Mesodermal cell (in vitro differentiated cells): Measurements from ENCODE around the gene HNRNPF.
"Not testable (repeated sequence)": the region's sequence is repeated elsewhere in the genome, so short reads cannot be mapped to it uniquely, and the experiment has no call there.

Experiments
- H3K27ac ChIP-seq: 2 replicates; pipeline ENCODE4 v1.7.0; 2013; ENCODE audit warnings: mild to moderate bottlenecking, low read depth, low read length, moderate library complexity; ENCODE audit not compliant: severe bottlenecking
- H3K36me3 ChIP-seq: 2 replicates; pipeline ENCODE4 v1.7.1; 2013; ENCODE audit warnings: mild to moderate bottlenecking, low read length, moderate library complexity; ENCODE audit not compliant: control insufficient read depth, insufficient read depth
- H3K4me1 ChIP-seq: one replicate; pipeline ENCODE4 v1.7.1; 2013; ENCODE audit warnings: mild to moderate bottlenecking, low read length; ENCODE audit not compliant: insufficient read depth, control insufficient read depth, poor library complexity, severe bottlenecking
- H3K4me3 ChIP-seq: 2 replicates; pipeline ENCODE4 v1.7.0; 2013; ENCODE audit warnings: low read length, control low read depth, mild to moderate bottlenecking; ENCODE audit not compliant: insufficient read depth, poor library complexity, severe bottlenecking; ENCODE audit errors: extremely low read depth
- H3K9me3 ChIP-seq: 2 replicates; pipeline ENCODE4 v1.7.1; 2013; ENCODE audit warnings: mild to moderate bottlenecking, low read length, moderate library complexity; ENCODE audit not compliant: control insufficient read depth
- WGBS, 2 experiments: methylation state at CpG; one replicate each; pipeline ENCODE4 v1.1.5; 2013; ENCODE audit warnings: missing lambda C conversion rate in 2 of 2; ENCODE audit not compliant: insufficient coverage in 2 of 2; 5-methylcytosine and 5-hydroxymethylcytosine counted together

Gene HNRNPF

DNA sequence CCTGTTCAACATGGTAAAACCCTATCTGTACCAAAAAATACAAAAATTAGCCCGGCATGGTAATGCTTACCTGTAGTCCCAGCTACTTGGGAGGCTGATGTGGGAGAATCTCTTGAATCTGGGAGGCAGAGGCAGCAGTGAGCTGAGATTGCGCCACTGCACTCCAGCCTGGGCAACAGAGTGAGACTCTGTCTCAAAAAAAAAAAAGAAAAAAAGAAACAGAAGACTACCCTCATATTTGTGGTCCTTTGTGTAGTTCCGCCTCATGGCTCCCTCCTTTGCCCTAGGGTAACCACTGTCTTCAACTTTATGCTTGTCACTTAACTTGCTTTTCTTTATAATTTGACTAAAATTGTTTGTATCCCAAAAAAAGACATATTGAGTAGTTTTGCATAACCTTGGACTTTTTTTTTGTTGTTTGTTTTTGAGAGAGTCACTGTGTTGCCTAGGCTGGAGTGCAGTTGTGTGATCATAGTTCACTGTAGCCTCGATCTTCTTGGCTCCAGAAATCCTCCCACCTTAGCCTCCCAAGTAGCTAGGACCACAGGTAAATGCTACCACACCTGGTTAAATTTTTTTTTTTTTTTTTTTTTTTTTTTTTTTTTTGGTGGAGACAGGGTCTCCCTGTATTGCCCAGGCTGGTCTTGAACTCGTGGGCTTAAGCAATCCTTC is 31.6 kb upstream of the HNRNPF start:
- H3K9me3 ChIP-seq: no peaks in the 10 kb centered on the region
- 96 to 100% methylated on average over 2 of the region's 5 CpGs for WGBS, 2 experiments
- H3K36me3 ChIP-seq: no peaks in the 10 kb centered on the region
- no peak overlapping the region for H3K27ac ChIP-seq
- H3K4me3 ChIP-seq: no peak overlapping the region
- no peaks in the 10 kb centered on the region for H3K4me1 ChIP-seq

DNA sequence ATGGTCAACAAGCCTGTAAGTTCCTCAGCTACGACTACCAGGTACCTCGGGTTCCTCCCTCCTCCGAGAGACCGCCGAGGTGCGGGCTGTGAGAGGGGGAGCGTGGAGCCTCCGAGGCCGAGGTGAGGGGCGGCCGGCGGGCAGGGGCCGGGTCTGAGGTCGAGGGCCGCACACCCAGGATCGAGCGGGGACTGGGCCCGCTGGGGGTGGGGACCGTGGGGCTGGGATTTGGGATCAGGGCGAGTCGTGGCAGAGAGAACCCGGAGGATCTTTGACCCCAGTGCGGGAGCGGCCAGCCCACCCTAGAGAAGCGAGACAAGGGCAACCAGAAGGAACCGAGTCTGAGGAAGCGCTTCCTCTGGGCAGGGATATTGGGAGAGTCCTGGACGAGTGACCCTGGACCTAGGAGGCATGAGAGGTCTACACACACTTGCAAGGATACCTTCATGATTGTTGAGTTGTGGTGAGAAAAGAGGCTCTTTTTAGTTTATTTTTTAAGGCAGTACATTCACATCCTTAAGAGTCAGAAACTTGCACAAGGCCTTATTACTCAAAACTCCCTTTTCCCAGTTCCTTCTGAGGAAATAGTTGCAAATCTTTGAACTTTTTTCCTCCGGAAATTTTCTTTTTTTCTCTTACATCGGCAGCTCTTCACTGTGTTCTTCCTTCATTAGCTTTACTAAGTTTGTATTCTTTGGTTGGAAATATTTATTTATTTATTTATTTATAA is 28.3 kb upstream of the HNRNPF start:
- Histone ChIP-seq H3K4me3 (peak overlapping the region; percentile 65), H3K27ac (peak overlapping the region; percentile 98), H3K4me1 (no peaks in the 10 kb centered on the region), H3K36me3 (no peaks in the 10 kb centered on the region), H3K9me3 (no peaks in the 10 kb centered on the region)
- WGBS, 2 experiments: 1 to 15% methylated on average over 12 to 14 of the region's 30 CpGs

DNA sequence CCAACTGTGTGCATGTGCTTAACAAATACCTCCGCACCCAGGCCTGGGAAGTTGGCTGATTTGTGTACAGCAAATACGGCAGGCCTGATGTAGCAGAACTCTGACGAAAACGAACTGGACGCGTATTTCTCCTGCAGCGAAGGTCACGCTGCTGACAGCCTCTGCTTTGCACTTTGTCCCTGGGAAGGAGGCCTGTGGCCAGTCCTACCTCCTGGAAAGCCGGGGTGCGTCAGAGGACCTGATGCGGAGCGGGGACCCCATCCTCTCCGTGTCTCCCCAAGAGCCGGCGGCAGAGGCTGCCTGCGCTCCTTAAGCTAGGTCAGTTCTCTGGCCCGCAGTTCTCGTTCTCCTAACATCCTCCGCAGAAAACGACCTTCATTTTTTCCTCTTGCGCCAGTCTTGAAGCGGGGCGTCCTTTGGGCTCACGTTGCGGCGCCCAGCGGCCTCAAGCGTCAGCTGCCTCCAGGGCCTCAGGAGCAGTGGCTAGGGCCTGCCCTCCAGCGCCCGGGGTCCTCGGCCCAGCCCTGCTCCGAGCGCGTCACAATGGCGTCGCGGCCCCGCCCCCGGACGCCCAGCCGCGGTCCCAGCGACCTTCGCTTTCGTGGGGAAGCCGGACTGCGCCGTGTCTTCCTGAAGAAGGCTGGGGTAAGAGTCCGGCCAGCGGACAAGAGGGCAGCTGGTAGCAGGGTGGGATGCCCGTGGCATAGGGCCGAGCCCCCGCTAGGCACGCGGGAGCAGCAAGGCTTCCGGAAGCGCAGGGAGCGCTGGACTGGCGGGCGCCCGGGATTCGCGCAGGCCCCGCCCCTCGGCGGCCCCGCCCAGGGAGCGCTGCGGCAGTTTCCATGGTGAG is 27.5 kb upstream of the HNRNPF start, which contains the start of gene ZNF487:
ZNF487 (plus strand) TSS at position 821 of the 850 bp plus-strand sequence. CDS start 38,703 bp downstream, outside the sequence.
- H3K27ac ChIP-seq: peak within 1 kb of the TSS; percentile 98
- no peaks in the 10 kb centered on the region for H3K4me1 ChIP-seq
- peak within 1 kb of the TSS; percentile 65 for H3K4me3 ChIP-seq
- no peaks in the 10 kb centered on the region for H3K9me3 ChIP-seq
- WGBS, 2 experiments: 8 to 13% methylated on average over 42 to 43 of the region's 69 CpGs
- no peaks in the 10 kb centered on the region for H3K36me3 ChIP-seq

DNA sequence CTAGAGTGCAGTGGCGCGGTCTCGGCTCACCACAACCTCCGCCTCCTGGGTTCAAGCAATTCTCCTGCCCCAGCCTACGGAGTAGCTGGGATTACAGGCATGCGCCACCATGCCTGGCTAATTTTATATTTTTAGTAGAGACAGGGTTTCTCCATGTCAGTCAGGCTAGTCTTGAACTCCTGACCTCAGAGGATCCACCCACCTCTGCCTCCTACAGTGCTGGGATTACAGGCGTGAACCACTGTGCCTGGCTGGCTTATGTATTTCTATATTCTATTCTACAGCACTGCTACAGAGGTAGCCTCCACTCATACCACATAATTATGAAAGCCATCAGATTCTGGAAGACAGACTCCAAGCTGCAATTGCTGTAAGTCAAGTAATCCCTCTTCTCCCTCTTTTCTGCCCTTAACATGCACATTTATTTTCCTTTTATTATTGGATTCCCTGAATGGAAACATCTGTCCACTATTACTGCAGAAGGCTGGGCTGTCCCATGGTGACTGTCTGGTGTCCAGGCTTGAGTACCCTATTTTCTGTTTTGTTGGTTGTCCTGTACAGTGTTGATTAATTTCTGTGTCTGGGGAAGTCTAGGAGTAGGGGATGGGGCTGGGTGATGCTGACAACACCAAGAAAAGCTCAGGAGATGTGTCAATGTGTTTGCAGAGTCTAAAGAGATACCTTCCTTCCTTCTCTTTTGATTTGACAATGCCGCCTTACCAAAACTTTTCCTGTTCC is 22.1 kb upstream of the HNRNPF start:
- Histone ChIP-seq H3K27ac (no peak overlapping the region), H3K36me3 (no peaks in the 10 kb centered on the region), H3K4me3 (no peak overlapping the region), H3K4me1 (no peaks in the 10 kb centered on the region), H3K9me3 (no peaks in the 10 kb centered on the region)
- WGBS, 2 experiments: 95 to 100% methylated on average over 1 to 6 of the region's 8 CpGs

DNA sequence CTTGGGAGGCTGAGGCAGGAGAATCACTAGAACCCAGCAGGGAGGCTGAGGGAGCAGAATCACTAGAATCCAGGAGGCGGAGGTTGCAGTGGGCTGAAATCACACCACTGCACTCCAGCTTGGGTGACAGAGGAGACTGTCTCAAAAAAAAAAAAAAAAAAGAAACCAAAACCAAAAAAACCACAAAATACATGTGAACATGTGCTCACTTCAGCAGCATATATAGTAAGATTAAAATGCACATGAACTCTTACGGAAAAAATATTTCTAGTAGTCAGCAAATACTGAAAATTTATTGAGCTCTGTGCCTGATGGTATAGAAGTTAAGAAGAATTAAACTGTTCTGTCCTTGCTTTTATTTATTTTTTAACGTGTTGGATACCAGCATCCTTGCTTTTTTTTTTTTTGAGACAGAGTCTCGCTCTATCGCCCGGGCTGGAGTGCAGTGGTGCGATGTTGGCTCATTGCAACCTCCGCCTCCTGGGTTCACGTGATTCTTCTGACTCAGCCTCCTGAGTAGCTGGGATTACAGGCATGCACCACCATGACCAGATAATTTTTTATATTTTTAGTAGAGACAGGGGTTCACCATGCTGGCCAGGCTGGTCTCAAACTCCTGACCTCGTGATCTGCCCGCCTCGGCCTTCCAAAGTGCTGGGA is 18.3 kb upstream of the HNRNPF start:
- H3K9me3 ChIP-seq: no peaks in the 10 kb centered on the region
- H3K4me1 ChIP-seq: no peaks in the 10 kb centered on the region
- no peak overlapping the region for H3K4me3 ChIP-seq
- WGBS, 2 experiments: 89 to 100% methylated on average over 7 of the region's 12 CpGs
- H3K27ac ChIP-seq: no peak overlapping the region
- no peaks in the 10 kb centered on the region for H3K36me3 ChIP-seq

DNA sequence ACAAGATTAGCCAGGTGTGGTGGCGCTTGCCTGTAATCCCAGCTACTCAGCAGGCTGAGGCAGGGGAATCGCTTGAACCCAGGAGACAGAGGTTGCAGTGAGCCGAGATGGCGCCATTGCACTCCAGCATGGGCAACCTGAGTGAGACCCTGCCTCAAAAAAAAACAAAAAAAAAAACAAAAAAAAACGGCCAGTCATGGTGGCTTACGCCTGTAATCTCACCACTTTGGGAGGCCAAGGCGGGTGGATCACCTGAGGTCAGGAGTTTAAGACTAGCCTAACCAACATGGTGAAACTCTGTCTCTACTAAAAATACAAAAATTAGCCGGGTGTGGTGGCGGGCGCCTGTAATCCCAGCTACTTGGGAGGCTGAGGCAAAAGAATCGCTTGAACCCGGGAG is 17.5 kb upstream of the HNRNPF start:
- H3K36me3 ChIP-seq: not testable (repeated sequence)

DNA sequence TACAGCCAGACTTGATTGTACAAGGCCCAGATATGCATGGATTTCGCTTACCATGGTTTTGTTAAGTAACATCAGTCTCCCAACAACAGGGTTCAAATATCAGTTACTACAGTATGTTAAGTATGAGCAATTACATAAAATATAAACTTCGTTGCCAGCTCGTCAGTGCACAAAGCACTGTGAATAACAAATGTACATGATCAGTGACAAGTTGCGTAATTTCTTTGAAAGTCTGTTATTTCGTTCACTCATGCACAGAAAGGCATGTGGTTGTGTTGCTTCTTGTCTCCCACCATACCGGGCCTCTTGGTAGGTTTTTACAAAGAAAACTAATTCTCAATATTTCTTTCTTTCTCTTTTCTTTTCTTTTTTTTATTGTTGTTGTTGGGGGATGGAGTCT is 15.4 kb upstream of the HNRNPF start:
- WGBS, 2 experiments: 92 to 100% methylated on average over 3 to 4 of the region's 6 CpGs
- Histone ChIP-seq H3K4me3 (no peak overlapping the region), H3K4me1 (no peaks in the 10 kb centered on the region), H3K36me3 (no peaks in the 10 kb centered on the region), H3K27ac (no peak overlapping the region), H3K9me3 (peaks cover 7% of the 10 kb centered on the region)

More for the DNA sequence above, 17.5 kb upstream of the HNRNPF start:
- H3K9me3 ChIP-seq, H3K4me3 ChIP-seq, H3K27ac ChIP-seq, H3K4me1 ChIP-seq: not testable (repeated sequence)
- WGBS, 2 experiments: 94 to 96% methylated on average over 7 to 8 of the region's 12 CpGs

DNA sequence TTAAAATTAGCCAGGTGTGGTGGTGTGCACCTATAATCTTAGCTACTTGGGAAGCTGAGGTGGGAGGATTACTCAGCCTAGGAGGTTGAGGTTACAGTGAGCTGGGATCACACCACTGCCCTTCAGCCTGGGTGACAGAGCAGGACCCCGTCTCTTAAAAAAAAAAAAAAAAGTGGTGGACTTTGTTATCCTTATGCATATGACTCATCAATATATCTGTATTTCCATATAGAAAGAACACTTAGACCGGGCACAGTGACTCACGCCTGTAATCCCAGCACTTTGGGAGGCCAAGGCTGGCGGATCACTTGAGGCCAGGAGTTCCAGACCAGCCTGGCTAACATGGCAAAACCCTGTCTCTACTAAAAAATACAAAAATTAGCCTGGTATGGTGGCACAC is 13.0 kb upstream of the HNRNPF start:
- H3K9me3 ChIP-seq, H3K4me3 ChIP-seq, H3K36me3 ChIP-seq, H3K27ac ChIP-seq, H3K4me1 ChIP-seq: not testable (repeated sequence)
- WGBS, 2 experiments: 84 to 100% methylated on average over 2 to 3 of the region's 4 CpGs

DNA sequence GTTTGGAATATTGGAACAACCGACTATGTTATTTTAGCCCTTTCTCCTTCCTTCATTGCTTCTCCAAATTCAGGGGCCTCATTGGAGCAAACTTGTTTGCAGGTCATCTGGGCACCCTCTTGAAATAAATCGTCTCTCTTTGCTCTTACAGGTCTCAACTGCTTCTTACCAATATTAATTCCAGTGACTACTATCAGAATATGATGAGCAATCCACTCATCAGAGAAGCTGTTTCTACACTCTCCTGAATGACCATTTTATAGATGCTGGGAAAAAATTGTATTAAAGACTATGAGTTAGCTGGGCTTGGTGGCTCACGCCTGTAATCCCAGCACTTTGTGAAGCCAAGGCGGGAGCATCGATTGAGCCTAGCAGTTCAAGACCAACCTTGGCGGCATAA is 12.5 kb upstream of the HNRNPF start:
- no peaks in the 10 kb centered on the region for H3K36me3 ChIP-seq
- no peak overlapping the region for H3K27ac ChIP-seq
- WGBS, 2 experiments: 85 to 100% methylated on average over 6 of the region's 6 CpGs
- H3K9me3 ChIP-seq: peaks cover 7% of the 10 kb centered on the region
- H3K4me1 ChIP-seq: no peaks in the 10 kb centered on the region
- no peak overlapping the region for H3K4me3 ChIP-seq

DNA sequence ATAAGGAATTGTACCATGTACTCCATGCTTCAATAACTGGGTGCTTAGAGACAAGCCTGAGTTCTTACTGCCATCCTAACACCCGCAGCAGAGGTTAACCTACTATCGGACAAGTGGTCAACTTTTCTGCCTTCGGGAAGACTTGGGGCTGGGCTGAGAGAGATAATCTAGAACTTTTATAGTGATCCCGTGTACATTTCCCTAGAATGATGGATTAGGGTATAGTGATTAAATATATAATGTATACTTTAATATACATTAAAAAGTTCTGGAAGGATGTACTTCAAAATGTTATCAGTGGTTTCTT is 12.2 kb upstream of the HNRNPF start:
- no peak overlapping the region for H3K27ac ChIP-seq
- H3K36me3 ChIP-seq: no peaks in the 10 kb centered on the region
- H3K4me1 ChIP-seq: no peaks in the 10 kb centered on the region
- H3K4me3 ChIP-seq: peak overlapping the region; percentile 35
- H3K9me3 ChIP-seq: peaks cover 7% of the 10 kb centered on the region
- WGBS, 2 experiments: 92% methylated on average over 2 of the region's 4 CpGs; no CpG with 5 or more reads in 1 of the 2 experiments
